ENCODE measurements around the gene GPS1. TPM values are rescaled to one million over a fixed set of nuclear protein-coding genes. Genes with fewer than 3 reads are reported as not detected.
A peak's percentile ranks its signal among the peaks of the same experiment; 100 is the strongest.

The GPS1 gene
- total RNA-seq, 1 donor from 2014 or later, result 86.5 TPM

GRCh38 chr17:82063424-82064415, 12.0 kb downstream of the GPS1 start:
- intact Hi-C loops (cut with DNase I), result no loop called here
- ATAC-seq (ENCODE audit: poor library complexity) (no peak), DNase-seq (no peak)

- intact Hi-C loops (cut with DNase I), result no loop called here
- DNase-seq (no peak), ATAC-seq (ENCODE audit: poor library complexity) (no peak)
These were observed 12.9 kb downstream of the GPS1 start for GRCh38 chr17:82064433-82065192.

DNA sequence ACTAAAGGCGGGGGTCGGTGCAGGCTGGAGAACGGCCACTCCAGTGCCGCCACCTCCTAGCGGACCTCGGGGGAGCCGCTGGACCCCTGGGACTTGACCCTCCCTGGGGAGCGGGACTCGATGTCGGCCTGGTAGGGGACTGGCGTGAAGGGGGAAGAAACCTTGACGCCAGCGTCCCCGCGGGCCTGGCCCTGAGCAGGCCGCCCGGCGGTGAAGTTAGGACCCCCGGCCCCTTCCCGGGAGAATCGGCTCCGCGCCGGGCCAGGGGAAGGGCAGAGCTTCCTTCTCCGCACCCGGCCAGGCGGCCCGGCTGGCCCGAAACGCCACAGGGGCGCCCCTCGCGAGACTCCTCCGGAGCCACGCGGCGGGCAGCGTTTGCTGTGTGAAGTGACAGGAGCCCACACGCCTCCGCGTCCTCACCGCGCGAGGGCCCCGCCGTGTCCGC, 13.5 kb downstream of the GPS1 start:
- DNase-seq (no peak), ATAC-seq (ENCODE audit: poor library complexity) (peak; percentile 5)
- intact Hi-C loops (cut with DNase I), result no loop called here

- DNase-seq (peak; percentile 80), ATAC-seq (ENCODE audit: poor library complexity) (peak; percentile 90)
- intact Hi-C loops (cut with DNase I), result no loop called here
These were observed 14.1 kb downstream of the GPS1 start, which contains the start of gene DUS1L for GRCh38 chr17:82065638-82066303. DUS1L (minus strand) TSS chr17:82065804; CDS start chr17:82065059, 745 bp downstream.

- ATAC-seq (ENCODE audit: poor library complexity) (no peak), DNase-seq (no peak)
- intact Hi-C loops (cut with DNase I), result no loop called here
These were observed 18.9 kb downstream of the GPS1 start for GRCh38 chr17:82070611-82071010.

GRCh38 chr17:82072827-82073226, 21.1 kb downstream of the GPS1 start:
- ATAC-seq (ENCODE audit: poor library complexity) (no peak), DNase-seq (no peak)
- intact Hi-C loops (cut with DNase I), result no loop called here

DNA sequence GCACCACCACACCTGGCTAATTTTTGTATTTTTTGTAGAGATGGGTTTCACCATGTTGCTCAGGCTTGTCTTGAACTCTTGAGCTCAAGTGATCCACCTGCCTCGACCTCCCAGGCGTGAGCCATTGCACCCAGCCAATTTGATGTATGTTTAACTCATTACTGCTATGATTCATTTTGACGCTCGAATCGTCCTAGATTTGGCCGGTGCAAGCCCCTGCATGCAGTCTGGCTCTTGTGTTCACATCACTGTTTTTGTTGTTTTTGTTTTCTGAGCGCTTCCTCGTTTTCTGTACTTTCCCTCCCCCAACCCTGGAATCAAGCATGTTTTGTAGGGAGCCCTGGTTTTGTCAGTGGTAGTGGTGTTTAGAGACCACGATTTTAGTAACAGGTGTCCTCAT, 21.7 kb downstream of the GPS1 start:
- DNase-seq, result no peak
- no peak for ATAC-seq (ENCODE audit: poor library complexity)
- intact Hi-C loops (cut with DNase I), result no loop called here

- intact Hi-C loops (cut with DNase I), result no loop called here
- no peak for DNase-seq
These were observed 24.5 kb downstream of the GPS1 start for GRCh38 chr17:82076018-82076784.

GRCh38 chr17:82076785-82077591, 25.3 kb downstream of the GPS1 start:
- intact Hi-C loops (cut with DNase I), result no loop called here
- DNase-seq, result no peak
- peak; percentile 19 for ATAC-seq (ENCODE audit: poor library complexity)

More at GRCh38 chr17:82076018-82076784, 24.5 kb downstream of the GPS1 start:
- ATAC-seq (ENCODE audit: poor library complexity), result no peak

GRCh38 chr17:82077617-82078358, 26.1 kb downstream of the GPS1 start:
- intact Hi-C loops (cut with DNase I), result no loop called here

GRCh38 chr17:82078433-82078832, 26.7 kb downstream of the GPS1 start:
- no peak for ATAC-seq (ENCODE audit: poor library complexity)
- intact Hi-C loops (cut with DNase I), result no loop called here
- no peak for DNase-seq

More at GRCh38 chr17:82077617-82078358, 26.1 kb downstream of the GPS1 start:
- DNase-seq (no peak), ATAC-seq (ENCODE audit: poor library complexity) (peak; percentile 34)

GRCh38 chr17:82079001-82079677, 27.4 kb downstream of the GPS1 start:
- DNase-seq, result no peak

GRCh38 chr17:82080048-82080788, 28.5 kb downstream of the GPS1 start:
- intact Hi-C loops (cut with DNase I), result no loop called here
- no peak for DNase-seq
- ATAC-seq (ENCODE audit: poor library complexity), result no peak

More at GRCh38 chr17:82079001-82079677, 27.4 kb downstream of the GPS1 start:
- intact Hi-C loops (cut with DNase I), result no loop called here
- ATAC-seq (ENCODE audit: poor library complexity), result no peak

DNA sequence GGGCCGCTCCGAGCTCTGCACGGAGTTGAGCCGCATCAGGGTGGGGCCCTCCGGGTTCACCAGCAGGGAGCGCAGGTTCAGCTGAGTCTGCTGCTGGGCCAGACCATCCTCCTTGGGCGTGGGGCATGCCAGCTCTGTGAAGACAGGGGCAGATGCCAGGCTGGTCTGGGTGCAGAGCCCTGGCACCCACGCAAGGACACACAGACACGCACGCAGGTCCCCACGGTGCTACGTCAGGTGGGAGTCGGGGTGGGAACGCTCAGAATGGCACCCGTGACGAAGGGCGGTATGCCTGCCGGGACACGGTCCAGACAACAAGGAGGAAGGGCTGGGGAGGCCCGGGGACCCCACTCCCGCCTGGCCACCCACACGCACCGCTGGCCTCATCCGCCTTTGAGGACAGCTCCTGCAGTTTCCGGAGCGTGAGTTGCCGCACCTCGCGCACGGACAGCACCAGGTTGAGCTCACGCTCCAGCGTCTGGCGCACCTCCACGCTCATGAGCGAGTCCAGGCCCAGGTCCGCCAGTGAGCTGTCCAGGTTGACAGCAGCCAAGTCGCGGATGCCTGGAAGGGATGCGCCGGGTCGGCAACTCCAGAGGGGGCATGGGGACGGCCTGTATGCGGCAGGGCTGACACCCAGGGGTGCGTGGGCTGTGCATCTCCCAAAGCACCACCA, 29.2 kb downstream of the GPS1 start:
- ATAC-seq (ENCODE audit: poor library complexity) (no peak), DNase-seq (no peak)
- intact Hi-C loops (cut with DNase I), result no loop called here

DNA sequence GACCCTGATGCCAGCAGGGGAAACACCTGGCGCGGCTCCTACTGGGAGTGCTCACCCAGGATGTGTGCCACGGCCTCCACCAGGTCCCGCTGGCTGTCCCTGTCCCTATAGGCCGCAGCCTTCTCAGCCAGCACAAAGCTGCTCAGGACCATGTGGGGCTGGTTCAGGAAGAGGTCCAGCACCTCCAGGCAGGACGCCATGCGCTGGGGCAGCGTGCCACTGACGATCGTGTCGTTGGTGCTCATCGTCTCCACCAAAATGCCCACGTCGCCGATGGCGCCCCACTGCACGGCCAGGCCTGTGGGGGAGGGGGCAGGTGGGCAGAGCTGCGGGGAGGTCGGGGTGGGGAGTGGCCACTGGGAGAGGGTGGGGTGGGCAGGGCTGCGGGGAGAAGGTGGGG, 29.8 kb downstream of the GPS1 start:
- ATAC-seq (ENCODE audit: poor library complexity) (no peak), DNase-seq (no peak)
- intact Hi-C loops (cut with DNase I), result no loop called here

Data from Right ventricle myocardium superior (tissue), 1 donor.